C4-2B (cell line): ENCODE data around the gene LTC4S.
"Not testable (repeated sequence)": the region's sequence is repeated elsewhere in the genome, so short reads cannot be mapped to it uniquely, and the experiment has no call there.

Experiments used
- H3K27ac ChIP-seq: fragments of 450-650 bp; 2 replicates; pipeline ENCODE4 v1.5.1; 2017
- CTCF ChIP-seq: fragments of 450-650 bp; conservative IDR thresholded peaks from 2 replicates; pipeline ENCODE4 v1.5.1; 2017; ENCODE audit warnings: mild to moderate bottlenecking
- ZFX ChIP-seq: fragments of 450-650 bp; IDR thresholded peaks from 2 replicates; pipeline ENCODE4 v1.6.1; 2017

The LTC4S gene

GRCh38 chr5:179788193-179788854 is 5.5 kb upstream of the LTC4S start:
- no peak for TF ChIP-seq CTCF
- TF ChIP-seq ZFX = no peak
- no peak overlapping the region for H3K27ac ChIP-seq

GRCh38 chr5:179789278-179789677 is 4.5 kb upstream of the LTC4S start:
- not testable (repeated sequence) for H3K27ac ChIP-seq

GRCh38 chr5:179791881-179792611 is 1.7 kb upstream of the LTC4S start:
- no peak overlapping the region for H3K27ac ChIP-seq

GRCh38 chr5:179792612-179793467 is 946 bp upstream of the LTC4S start:
- TF ChIP-seq CTCF (no peak), ZFX (no peak)
- no peak overlapping the region for H3K27ac ChIP-seq

More at GRCh38 chr5:179791881-179792611, 1.7 kb upstream of the LTC4S start:
- TF ChIP-seq ZFX (no peak), CTCF (no peak)

GRCh38 chr5:179794171-179794570 is 385 bp downstream of the LTC4S start:
- TF ChIP-seq ZFX (no peak), CTCF (no peak)
- no peak overlapping the region for H3K27ac ChIP-seq

GRCh38 chr5:179794575-179794974 is 789 bp downstream of the LTC4S start:
- peak overlapping the region; percentile 88; the same call in 1 of the 2 replicates for H3K27ac ChIP-seq

More at GRCh38 chr5:179794575-179794974, 789 bp downstream of the LTC4S start:
- no peak for TF ChIP-seq CTCF
- TF ChIP-seq ZFX = no peak
